Measurements from ENCODE around the gene KRTAP10-3. TPM values are rescaled to one million over a fixed set of nuclear protein-coding genes. Genes with fewer than 3 reads are reported as not detected.

The KRTAP10-3 gene
- total and polyA plus RNA-seq, 2 of the 13 experiments (the other 11 are each of a cell fraction or from before 2014, with no cell fraction given), result not detected

GRCh38 chr21:44510508-44511218 is 47.9 kb downstream of the KRTAP10-3 start (continued):
- TF ChIP-seq ZNF276 (CRISPR knock-in tag; IDR thresholded peaks at IDR 0.05; ENCODE audit: low read depth), result no peak
- TF ChIP-seq ZNF549 (CRISPR knock-in tag; IDR thresholded peaks at IDR 0.05), result no peak
- no peak for TF ChIP-seq FLYWCH1 (CRISPR knock-in tag; IDR thresholded peaks at IDR 0.05)
- TF ChIP-seq ZNF331 (CRISPR knock-in tag; IDR thresholded peaks at IDR 0.05), result 0 out of 2 replicates have a peak, but pooled peaks have one; percentile 17
- TF ChIP-seq ARID5B (CRISPR knock-in tag; IDR thresholded peaks at IDR 0.05), result no peak
- no peak for TF ChIP-seq ZNF616 (CRISPR knock-in tag; IDR thresholded peaks at IDR 0.05; ENCODE audit: low read depth)
- TF ChIP-seq GFI1 (CRISPR knock-in tag; IDR thresholded peaks at IDR 0.05; ENCODE audit: borderline replicate concordance), result no peak
- no peak for TF ChIP-seq ZBTB3 (CRISPR knock-in tag; IDR thresholded peaks at IDR 0.05; ENCODE audit: borderline replicate concordance, low read depth)
- TF ChIP-seq MTA1 (CRISPR knock-in tag; IDR thresholded peaks at IDR 0.05; ENCODE audit: borderline replicate concordance), result peak; percentile 61; the same call in 1 of the 2 replicates
- TF ChIP-seq ZNF703 (CRISPR knock-in tag; IDR thresholded peaks at IDR 0.05; ENCODE audit: borderline replicate concordance), result no peak
- no peak for TF ChIP-seq KDM1A (CRISPR knock-in tag; IDR thresholded peaks at IDR 0.05)
- no peak for TF ChIP-seq SOX6 (IDR thresholded peaks at IDR 0.05)
- TF ChIP-seq SOX6 (CRISPR knock-in tag; IDR thresholded peaks at IDR 0.05), result peak; percentile 37; the same call in 1 of the 2 replicates
- TF ChIP-seq, protein P1, sequence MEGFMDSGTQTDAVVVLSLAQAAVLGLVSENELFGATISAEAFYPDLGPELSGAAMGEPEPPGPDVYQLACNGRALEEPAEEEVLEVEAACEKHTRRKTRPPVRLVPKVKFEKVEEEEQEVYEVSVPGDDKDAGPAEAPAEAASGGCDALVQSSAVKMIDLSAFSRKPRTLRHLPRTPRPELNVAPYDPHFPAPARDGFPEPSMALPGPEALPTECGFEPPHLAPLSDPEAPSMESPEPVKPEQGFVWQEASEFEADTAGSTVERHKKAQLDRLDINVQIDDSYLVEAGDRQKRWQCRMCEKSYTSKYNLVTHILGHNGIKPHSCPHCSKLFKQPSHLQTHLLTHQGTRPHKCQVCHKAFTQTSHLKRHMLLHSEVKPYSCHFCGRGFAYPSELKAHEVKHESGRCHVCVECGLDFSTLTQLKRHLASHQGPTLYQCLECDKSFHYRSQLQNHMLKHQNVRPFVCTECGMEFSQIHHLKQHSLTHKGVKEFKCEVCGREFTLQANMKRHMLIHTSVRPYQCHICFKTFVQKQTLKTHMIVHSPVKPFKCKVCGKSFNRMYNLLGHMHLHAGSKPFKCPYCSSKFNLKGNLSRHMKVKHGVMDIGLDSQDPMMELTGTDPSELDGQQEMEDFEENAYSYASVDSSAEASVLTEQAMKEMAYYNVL (CRISPR knock-in tag; IDR thresholded peaks at IDR 0.05; ENCODE audit: borderline replicate concordance), result 0 out of 2 replicates have a peak, but pooled peaks have one; percentile 30
- no peak for TF ChIP-seq SIX4 (CRISPR knock-in tag; IDR thresholded peaks at IDR 0.05)
- no peak for TF ChIP-seq KLF9 (CRISPR knock-in tag; IDR thresholded peaks at IDR 0.05; ENCODE audit: low read depth)
- no peak for TF ChIP-seq ZNF30 (CRISPR knock-in tag; IDR thresholded peaks at IDR 0.05)
- TF ChIP-seq NR3C1 (CRISPR knock-in tag; IDR thresholded peaks at IDR 0.05), result no peak
- no peak for TF ChIP-seq FOXK2 (IDR thresholded peaks at IDR 0.05)
- no peak for TF ChIP-seq ATM (IDR thresholded peaks at IDR 0.05; ENCODE audit: borderline replicate concordance)
- TF ChIP-seq ZFP36L2 (CRISPR knock-in tag; IDR thresholded peaks at IDR 0.05), result no peak
- peak; percentile 52; the same call in 1 of the 2 replicates for TF ChIP-seq ZNF235 (CRISPR knock-in tag; IDR thresholded peaks at IDR 0.05; ENCODE audit: borderline replicate concordance)
- TF ChIP-seq RORA (CRISPR knock-in tag; IDR thresholded peaks at IDR 0.05), result no peak
